G401.6 (cell line): Measurements from ENCODE around the gene PHLPP2.

Source experiments
- FAIRE-seq: peaks from 2 replicates; lab custom pipeline; 2012; peaks lifted over from hg19 to GRCh38; lab: Jason Lieb, UNC

PHLPP2 gene

GRCh38 chr16:71724320-71724751 is at the start of gene PHLPP2:
Gene PHLPP2, minus strand, starts transcription at chr16:71724701. Its CDS starts 9,906 bp downstream, at chr16:71714795.
- FAIRE-seq = no peak

DNA sequence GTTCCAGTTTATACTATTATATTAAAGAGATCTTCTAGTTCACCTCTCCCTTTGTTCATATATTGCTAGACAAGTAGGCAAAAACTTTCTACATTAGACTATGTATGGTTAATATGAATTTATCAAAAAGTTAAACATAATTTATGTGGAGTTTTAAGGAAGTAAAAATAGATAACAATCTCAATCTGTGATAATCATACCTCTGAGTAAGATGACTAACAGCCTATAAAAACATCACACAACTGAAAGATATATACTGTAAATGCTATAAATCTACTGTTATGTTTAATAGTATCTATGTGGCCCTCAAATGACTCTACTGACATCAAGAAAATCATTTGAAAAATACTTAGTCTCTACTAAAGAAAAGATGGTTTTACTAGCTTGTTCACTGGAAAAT is 47.1 kb upstream of the PHLPP2 start:
- FAIRE-seq = no peak

DNA sequence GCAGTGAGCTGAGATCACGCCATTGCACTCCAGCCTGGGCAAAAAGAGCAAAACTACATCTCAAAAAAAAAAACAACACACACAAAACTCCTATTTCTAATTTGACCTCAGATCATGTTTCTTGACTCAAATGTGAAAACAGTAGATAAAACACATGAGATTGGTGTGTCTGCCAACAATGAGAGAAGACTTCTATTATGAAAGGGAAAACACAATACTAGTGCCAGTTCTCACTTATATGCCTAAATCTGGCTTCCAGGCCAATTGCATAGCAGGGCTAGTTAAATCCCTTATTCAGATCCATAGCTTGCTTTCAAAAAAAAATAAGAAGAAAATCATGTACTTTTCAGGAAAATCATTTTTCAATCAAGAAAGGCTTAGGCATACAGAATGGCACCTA is 44.7 kb upstream of the PHLPP2 start:
- no peak for FAIRE-seq

DNA sequence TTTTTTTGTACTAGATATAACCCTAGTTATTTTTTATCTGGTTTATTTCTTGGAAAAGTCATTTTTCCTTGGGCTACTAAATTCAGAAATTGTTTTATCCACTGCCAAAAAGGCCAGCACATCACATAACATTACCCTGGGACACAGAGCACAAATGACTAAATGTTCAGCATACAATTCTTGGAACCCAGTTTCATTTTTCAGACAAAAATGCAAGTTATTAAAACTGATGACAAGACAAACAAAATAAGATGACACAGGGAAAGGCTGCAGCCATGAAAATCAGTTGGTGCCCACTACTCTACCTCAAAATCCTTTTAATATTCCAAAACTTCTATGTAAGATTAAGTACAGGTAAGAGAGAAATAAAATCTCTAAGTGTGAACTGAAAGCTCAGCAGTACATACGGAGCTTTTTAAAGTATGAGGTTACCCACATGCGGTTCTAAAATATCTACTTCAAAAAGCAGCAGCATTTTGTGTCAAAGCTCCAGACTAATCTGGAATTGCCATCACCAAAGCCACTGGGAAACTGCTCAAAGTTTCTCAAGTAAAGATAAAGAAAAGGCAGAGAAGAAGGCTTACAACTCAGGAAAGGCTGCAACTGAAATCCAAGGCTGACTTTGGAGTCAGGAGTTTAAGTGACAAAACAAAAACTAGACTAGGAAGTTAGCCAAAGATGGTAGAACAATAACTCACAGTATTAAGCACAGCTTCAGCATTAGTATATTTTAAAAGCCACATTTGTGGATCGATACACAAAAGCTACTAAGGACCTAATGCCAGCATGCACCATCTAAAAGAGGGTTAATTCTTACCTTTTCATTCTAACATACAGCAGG is 42.8 kb upstream of the PHLPP2 start:
- FAIRE-seq = no peak

- no peak for FAIRE-seq
Observed at GRCh38 chr16:71762186-71762585, 37.7 kb upstream of the PHLPP2 start.

GRCh38 chr16:71761097-71761496 is 36.6 kb upstream of the PHLPP2 start:
- FAIRE-seq = no peak

GRCh38 chr16:71758293-71758760 is 33.8 kb upstream of the PHLPP2 start:
- no peak for FAIRE-seq

- FAIRE-seq = no peak
Observed at GRCh38 chr16:71754652-71755051, 30.2 kb upstream of the PHLPP2 start.

- FAIRE-seq = no peak
Observed at GRCh38 chr16:71754108-71754507, 29.6 kb upstream of the PHLPP2 start.

- no peak for FAIRE-seq
Observed at GRCh38 chr16:71748226-71748625, 23.7 kb upstream of the PHLPP2 start.

GRCh38 chr16:71746442-71747046 is 22.0 kb upstream of the PHLPP2 start:
- FAIRE-seq = peak; percentile 95

- FAIRE-seq = no peak
Observed at GRCh38 chr16:71738855-71739254, 14.4 kb upstream of the PHLPP2 start.

DNA sequence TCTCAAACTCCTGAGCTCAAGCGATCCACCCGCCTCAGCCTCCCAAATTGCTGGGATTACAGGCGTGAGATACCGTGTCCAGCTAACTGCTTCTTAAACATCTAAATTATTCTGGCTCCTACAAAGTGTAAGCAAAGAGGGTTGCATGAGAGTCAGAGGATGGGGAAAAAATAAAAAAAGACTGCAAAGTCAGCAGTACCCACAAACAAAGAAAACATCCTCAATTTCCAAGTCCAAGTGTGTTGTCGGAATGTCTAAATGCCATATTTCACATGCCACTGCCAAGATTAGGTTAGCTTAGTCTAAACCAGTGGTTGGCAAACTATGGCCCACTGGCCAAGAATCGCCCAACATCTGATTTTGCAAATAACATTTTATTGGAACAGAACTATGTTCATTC is 13.0 kb upstream of the PHLPP2 start:
- FAIRE-seq = no peak

GRCh38 chr16:71734511-71734910 is 10.0 kb upstream of the PHLPP2 start:
- no peak for FAIRE-seq

GRCh38 chr16:71732587-71732986 is 8.1 kb upstream of the PHLPP2 start:
- FAIRE-seq = no peak

- no peak for FAIRE-seq
Observed at GRCh38 chr16:71727551-71728324, 3.2 kb upstream of the PHLPP2 start.

DNA sequence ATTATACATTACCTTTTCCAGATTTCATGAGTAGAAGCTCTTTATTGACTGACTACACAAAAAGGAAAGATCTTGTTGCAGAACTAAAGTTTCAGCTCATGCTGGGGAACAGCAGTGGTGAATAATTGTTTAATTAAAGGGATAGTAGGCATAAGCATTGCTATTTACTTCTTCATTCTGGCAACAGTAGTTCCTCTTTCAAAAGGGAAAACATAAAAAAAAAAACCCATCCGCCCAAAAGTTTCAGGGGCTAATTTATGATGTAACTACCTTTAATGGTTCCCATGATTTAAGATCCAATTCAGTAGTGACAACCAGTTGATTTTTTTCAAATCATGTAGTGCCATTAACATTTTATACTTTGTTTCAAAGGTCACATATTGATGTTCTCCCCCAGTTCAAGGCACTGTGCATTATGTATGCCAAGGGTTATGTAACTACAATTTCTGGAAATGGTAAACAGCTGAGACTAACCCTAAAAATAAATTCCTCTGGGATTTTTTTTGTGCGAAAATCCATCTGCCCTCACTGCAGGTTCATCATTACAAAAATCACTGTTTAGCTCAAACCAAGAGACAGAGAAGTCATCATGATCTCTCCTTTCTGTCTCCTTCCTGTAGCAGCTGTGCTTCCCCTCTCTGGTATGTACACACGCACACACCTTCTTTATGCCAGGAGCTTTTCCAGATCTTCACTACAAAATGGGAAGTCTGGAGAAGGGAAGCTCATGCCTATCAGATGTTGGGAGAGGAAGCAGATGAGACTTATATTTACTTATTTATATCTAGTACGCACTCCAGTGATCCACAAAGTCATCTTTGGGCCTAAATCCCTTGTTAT is 2.2 kb upstream of the PHLPP2 start:
- FAIRE-seq = no peak

DNA sequence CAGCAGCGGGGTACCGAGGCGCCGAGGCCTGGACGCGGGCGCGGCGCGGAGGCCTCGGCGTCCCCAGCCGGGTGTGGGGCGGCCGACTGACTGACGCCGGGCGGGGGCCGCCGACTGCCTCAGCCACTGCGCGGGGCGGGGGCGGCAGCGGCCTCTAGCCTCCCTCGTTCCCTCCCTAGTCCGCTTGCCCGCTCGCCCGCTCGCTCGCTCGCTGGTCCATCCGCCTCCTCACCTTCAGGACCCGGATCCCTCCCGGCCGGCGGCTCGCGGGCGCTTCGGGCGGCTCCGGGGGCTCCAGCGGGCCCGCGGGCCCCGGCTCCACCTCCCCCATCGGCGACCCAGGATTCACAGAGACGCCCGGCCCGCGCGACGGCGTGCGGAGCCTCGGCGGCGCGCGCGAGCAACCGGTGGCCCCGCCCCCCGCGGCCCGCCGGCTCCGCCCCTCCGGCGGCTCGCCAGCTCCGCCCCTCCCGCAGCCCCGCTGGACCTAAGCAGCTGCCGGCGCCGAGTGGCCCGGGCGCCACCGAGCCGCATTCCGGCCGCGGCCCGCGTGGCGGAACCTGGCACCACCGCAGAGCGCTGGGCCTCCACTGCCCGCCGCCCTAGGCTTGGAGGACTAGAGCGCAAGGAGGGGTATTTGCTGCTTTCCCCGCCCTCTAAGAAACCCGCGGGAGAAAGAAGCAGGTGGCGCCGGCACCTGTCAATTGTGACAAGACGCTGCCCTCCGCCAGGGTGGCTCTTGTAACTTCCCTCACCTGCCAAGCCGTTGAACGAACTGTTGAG is 773 bp downstream of the PHLPP2 start:
- FAIRE-seq = no peak

DNA sequence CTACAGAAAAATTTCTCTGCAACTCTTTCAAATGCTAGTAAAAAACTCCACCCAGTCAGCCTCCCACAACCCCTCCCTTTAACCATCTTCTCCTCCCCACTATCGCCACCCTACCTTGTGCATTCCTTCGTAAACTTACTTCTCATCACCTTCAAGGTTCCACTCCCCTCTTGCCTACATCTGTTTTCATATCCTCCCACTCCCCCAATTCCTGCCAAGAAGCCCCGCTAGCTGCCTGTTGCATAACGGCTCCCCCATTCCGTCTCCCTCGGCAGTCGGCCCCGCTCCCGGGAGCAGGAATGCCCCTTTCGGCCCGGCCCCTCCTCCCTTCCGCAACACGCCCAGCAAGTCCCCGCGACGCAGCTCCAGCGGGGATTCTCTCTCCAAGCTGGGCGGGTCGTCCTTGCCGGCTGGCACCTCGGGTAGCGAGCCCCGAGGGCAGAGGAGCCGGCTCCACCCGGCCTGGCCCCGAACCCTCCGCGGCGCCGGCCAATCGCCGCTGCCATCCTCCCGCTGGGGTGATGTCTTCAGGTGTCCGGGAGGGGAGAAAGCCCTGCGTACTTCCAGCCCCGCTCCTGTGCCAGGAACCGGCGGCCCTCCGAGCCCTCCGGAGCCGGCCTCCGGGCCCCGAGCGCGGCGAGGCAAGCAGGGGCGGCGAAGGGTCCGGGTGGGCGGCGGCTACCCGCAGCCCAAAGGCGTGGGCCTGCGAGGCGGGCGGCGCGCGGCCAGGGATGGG is 1.5 kb downstream of the PHLPP2 start:
- no peak for FAIRE-seq

- no peak for FAIRE-seq
Observed at GRCh38 chr16:71721066-71721740, 3.3 kb downstream of the PHLPP2 start.
